M059J (cell line): Measurements from ENCODE around the gene PLA2G4F. TPM values are rescaled to one million over a fixed set of nuclear protein-coding genes. Genes with fewer than 3 reads are reported as not detected.
"Not testable (repeated sequence)": the region's sequence is repeated elsewhere in the genome, so short reads cannot be mapped to it uniquely, and the experiment has no call there.

ENCODE experiments used
- DNase-seq: peaks from one replicate; pipeline ENCODE4 v3.0.0-alpha.2; 2012; ENCODE audit warnings: low read depth
- total RNA-seq: library from RNA; depleted of rRNA; stranded (reverse); fragments of >200 nt; shearing (Covaris generic); gene quantifications from 2 replicates; pipeline ENCODE4 v1.2.3, GENCODE V29; 2014; rRNA removed

The PLA2G4F gene
- total RNA-seq, 1 experiment from 2014 or later: not detected

DNA sequence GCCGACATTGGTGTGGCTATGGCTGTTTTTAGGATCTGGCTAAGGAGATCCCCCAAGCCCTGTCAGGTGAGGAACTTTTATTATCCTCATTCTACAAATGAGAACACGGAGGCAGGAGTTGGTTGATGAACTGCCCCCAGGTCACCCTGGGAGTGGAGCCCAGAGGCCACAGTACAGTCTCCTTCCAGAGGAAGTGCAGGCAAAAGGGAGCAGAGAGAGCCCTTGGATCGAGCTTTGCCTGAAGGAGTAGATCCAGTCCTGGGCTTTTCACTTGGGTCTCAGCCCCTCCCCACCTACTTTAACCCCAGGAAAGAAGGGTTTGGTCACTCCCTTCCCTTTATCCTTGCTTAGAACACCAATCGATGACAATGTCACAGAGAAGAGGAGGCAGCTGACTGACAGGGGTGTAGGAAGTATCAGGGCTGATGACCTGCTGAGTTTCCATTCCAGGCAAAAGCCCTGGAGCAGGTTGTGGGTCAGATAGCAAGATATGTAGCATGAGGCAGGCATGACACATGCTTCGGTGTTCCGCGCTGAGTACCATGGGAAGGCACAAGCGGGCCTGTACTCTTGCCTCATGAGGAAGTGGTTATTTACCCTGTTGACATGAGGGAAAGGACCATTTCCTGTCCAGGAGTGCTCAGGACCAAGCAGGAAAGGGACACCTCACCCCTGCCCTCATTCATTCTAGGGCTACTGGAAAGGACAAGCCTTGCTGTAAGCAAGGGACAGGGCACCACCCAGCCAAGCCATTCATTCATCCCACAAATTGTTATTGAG lies 56.2 kb downstream of the PLA2G4F start:
- DNase-seq: peak; percentile 80

GRCh38 chr15:42097018-42097417 lies 59.4 kb downstream of the PLA2G4F start:
- no peak for DNase-seq

DNA sequence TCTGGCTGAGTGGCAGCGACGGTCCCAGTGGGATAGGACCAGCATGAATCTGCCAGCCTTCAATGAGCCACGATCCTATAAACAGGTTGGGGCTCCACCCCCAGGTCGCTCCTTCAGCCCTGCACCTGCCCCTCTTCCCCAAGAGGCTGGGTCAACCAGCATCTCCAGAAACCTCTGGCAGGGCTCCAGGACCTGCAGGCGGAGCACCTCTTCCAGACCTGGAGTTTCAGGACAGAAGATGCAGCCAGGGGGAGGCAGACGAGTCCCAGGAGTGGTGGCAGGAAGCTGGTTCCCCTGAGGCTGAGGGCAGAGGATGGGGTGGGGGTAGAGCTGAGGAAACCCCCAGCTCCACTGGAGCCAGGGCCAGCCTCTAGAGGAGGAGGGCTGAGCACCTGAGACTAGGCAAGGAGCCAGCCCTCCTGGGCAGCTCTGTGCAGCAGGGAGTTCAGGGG lies 61.9 kb downstream of the PLA2G4F start, which contains the start of gene PLA2G4D:
Gene PLA2G4D, minus strand, starts transcription at position 51 of the 452 bp plus-strand sequence. CDS start 103 bp downstream, outside the sequence.
- no peak for DNase-seq

- DNase-seq: no peak
Measured at GRCh38 chr15:42093966-42094365, 62.5 kb downstream of the PLA2G4F start.

GRCh38 chr15:42092398-42093318 lies 63.8 kb downstream of the PLA2G4F start:
- DNase-seq: peak; percentile 88

GRCh38 chr15:42091753-42092397 lies 64.6 kb downstream of the PLA2G4F start:
- DNase-seq: not testable (repeated sequence)

- DNase-seq: no peak
Measured at GRCh38 chr15:42090781-42091180, 65.7 kb downstream of the PLA2G4F start.

GRCh38 chr15:42090370-42090769 lies 66.1 kb downstream of the PLA2G4F start:
- no peak for DNase-seq

DNA sequence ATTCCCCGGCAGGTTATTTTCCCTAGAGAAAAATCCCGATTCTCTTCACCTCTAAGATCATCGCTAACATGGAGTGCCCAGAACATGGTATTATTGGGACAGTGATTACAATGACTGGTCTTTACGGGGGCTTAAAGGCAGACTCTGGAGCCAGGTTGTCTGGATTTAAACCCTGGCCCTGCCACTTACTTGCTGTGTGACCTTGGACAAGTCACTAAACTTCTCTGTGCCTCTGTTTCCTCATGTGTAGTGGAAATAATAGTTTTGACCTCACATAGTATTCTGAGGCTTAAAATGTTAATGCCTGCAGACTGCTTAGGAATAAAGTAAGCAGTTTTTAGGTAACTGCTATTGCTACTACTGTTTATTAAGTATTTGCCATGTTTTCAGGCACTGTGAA lies 66.5 kb downstream of the PLA2G4F start:
- DNase-seq: no peak

Other genes starting within 250 kb of the PLA2G4F start
- 21.8 and 28.6 TPM in 2 replicates for gene EHD4, start 184.1 kb downstream of the PLA2G4F start, total RNA-seq
- gene PLA2G4E, start 135.6 kb downstream of the PLA2G4F start, total RNA-seq: not detected in 2 replicates
- 0.10 and 0.52 TPM in 2 replicates for gene PLA2G4D, start 62.1 kb downstream of the PLA2G4F start, total RNA-seq
- gene VPS39, start 51.7 kb upstream of the PLA2G4F start, total RNA-seq: 23.5 and 31.5 TPM in 2 replicates
- 14.7 and 14.8 TPM in 2 replicates for gene GANC, start 116.6 kb upstream of the PLA2G4F start, total RNA-seq
- 62.3 and 75.6 TPM in 2 replicates for gene TMEM87A, start 116.8 kb upstream of the PLA2G4F start, total RNA-seq
- 0.34 TPM in 1 of 2 replicates, not detected in the other for gene CAPN3, start 202.9 kb upstream of the PLA2G4F start, total RNA-seq